Lower leg skin (tissue), 4 donors: ENCODE data around the gene DNAL1. TPM values are rescaled to one million over a fixed set of nuclear protein-coding genes. Genes with fewer than 3 reads are reported as not detected.
"Not testable (repeated sequence)": the region's sequence is repeated elsewhere in the genome, so short reads cannot be mapped to it uniquely, and the experiment has no call there.

Experiments used
- DNase-seq, 2 donors: peaks; one replicate each; pipeline ENCODE4 v3.0.0-alpha.2; 2019; ENCODE audit warnings: low spot score in 2 of 2
- H3K4me3 ChIP-seq: fragments of 200-600 bp; sonication (generic); 2 replicates; pipeline ENCODE4 v1.5.1; 2017; ENCODE audit warnings: mild to moderate bottlenecking, low read depth; ENCODE audit not compliant: poor library complexity, severe bottlenecking
- CTCF ChIP-seq, 3 donors: fragments of 450-650 bp; IDR thresholded peaks; one replicate each; pipeline ENCODE4 v1.5.1; 2016; ENCODE audit warnings: antibody characterized with exemption in 3 of 3, mild to moderate bottlenecking in 3 of 3, moderate library complexity in 2 of 3
- POLR2A ChIP-seq, 2 donors: fragments of 450-650 bp; IDR thresholded peaks; one replicate each; pipeline ENCODE4 v1.6.1; 2016 to 2017; ENCODE audit warnings: antibody characterized with exemption in 2 of 2, mild to moderate bottlenecking in 1 of 2, moderate library complexity in 1 of 2
- WGBS, 2 donors: methylation state at CpG; one replicate each; pipeline ENCODE4 v1.1.5; 2018; 5-methylcytosine and 5-hydroxymethylcytosine counted together
- intact Hi-C: fragments of 100-400 bp; cut with DNase I; formaldehyde crosslinking; loops from one replicate; pipeline ENCODE4 v1.15.0; 2023; ENCODE audit warnings: low total_unique reads
- total RNA-seq, 4 donors: library from RNA; depleted of rRNA; stranded (reverse); fragments of >200 nt; gene quantifications; one replicate each; pipeline ENCODE4 v1.1.0, GENCODE V29; 2016

DNAL1 gene
- total RNA-seq, 4 donors from 2014 or later = 1.3 to 5.4 (median 3.1) TPM

GRCh38 chr14:73695082-73695481 lies 50.3 kb downstream of the DNAL1 start:
- H3K4me3 ChIP-seq = no peak overlapping the region
- WGBS, 2 donors = 94 to 96% methylated on average over 2 of the region's 2 CpGs
- no peak for TF ChIP-seq POLR2A (IDR thresholded peaks at IDR 0.05)
- TF ChIP-seq CTCF (IDR thresholded peaks at IDR 0.05) = no peak
- intact Hi-C loops = no loop called here
- no peak for DNase-seq

GRCh38 chr14:73695997-73696396 lies 51.2 kb downstream of the DNAL1 start:
- no peak overlapping the region for H3K4me3 ChIP-seq
- 83 to 92% methylated on average over 2 of the region's 2 CpGs for WGBS, 2 donors
- TF ChIP-seq POLR2A (IDR thresholded peaks at IDR 0.05) = no peak
- no peak for TF ChIP-seq CTCF (IDR thresholded peaks at IDR 0.05)
- intact Hi-C loops = no loop called here
- no peak for DNase-seq

- intact Hi-C loops = no loop called here
- no peak for DNase-seq
- TF ChIP-seq CTCF (IDR thresholded peaks at IDR 0.05) (no peak), POLR2A (IDR thresholded peaks at IDR 0.05) (no peak)
- H3K4me3 ChIP-seq = no peak overlapping the region
- 85 to 91% methylated on average over 2 of the region's 2 CpGs for WGBS, 2 donors
These were observed 51.9 kb downstream of the DNAL1 start for GRCh38 chr14:73696466-73697400.

GRCh38 chr14:73700325-73700724 lies 55.5 kb downstream of the DNAL1 start:
- intact Hi-C loops = no loop called here
- 0 to 89% methylated on average over 1 of the region's 1 CpG for WGBS, 2 donors
- TF ChIP-seq POLR2A (IDR thresholded peaks at IDR 0.05) (no peak), CTCF (IDR thresholded peaks at IDR 0.05) (no peak)
- DNase-seq = no peak
- no peak overlapping the region for H3K4me3 ChIP-seq

GRCh38 chr14:73708076-73708475 lies 63.3 kb downstream of the DNAL1 start:
- DNase-seq, intact Hi-C loops, H3K4me3 ChIP-seq: not testable (repeated sequence)
- WGBS, 2 donors = 95 to 99% methylated on average over 4 of the region's 4 CpGs

GRCh38 chr14:73709904-73710469 lies 65.2 kb downstream of the DNAL1 start:
- no peak overlapping the region for H3K4me3 ChIP-seq
- intact Hi-C loops = no loop called here
- 93% methylated on average over 8 of the region's 8 CpGs for WGBS, 2 donors
- TF ChIP-seq POLR2A (IDR thresholded peaks at IDR 0.05) = no peak
- no peak for TF ChIP-seq CTCF (IDR thresholded peaks at IDR 0.05)
- no peak for DNase-seq
